ENCODE measurements around the gene ALCAM.
"Not testable (repeated sequence)": the region's sequence is repeated elsewhere in the genome, so short reads cannot be mapped to it uniquely, and the experiment has no call there.

DNA sequence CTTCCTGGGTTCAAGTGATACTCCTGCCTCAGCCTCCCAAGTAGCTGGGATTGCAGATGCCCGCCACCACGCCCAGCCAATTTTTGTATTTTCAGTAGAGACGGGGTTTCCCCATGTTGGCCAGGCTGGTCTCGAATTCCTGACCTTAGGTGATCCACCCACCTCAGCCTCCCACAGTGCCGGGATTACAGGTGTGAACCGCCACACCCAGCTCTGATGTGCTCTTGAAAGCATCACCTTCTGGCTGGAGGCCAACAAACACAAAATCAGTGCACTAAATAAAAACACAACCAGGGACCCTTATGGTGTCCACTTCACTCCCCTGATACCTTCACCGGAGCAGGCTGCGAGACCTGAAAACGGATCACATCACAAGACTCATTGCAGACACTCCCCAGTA lies 36.3 kb downstream of the ALCAM start:
- TF ChIP-seq POLR2AphosphoS5 (IDR thresholded peaks at IDR 0.05): not testable (repeated sequence)
- TF ChIP-seq, protein P1, sequence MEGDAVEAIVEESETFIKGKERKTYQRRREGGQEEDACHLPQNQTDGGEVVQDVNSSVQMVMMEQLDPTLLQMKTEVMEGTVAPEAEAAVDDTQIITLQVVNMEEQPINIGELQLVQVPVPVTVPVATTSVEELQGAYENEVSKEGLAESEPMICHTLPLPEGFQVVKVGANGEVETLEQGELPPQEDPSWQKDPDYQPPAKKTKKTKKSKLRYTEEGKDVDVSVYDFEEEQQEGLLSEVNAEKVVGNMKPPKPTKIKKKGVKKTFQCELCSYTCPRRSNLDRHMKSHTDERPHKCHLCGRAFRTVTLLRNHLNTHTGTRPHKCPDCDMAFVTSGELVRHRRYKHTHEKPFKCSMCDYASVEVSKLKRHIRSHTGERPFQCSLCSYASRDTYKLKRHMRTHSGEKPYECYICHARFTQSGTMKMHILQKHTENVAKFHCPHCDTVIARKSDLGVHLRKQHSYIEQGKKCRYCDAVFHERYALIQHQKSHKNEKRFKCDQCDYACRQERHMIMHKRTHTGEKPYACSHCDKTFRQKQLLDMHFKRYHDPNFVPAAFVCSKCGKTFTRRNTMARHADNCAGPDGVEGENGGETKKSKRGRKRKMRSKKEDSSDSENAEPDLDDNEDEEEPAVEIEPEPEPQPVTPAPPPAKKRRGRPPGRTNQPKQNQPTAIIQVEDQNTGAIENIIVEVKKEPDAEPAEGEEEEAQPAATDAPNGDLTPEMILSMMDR (IDR thresholded peaks at IDR 0.05): not testable (repeated sequence)
